ENCODE results near the gene NTN4. TPM values are rescaled to one million over a fixed set of nuclear protein-coding genes. Genes with fewer than 3 reads are reported as not detected.

The NTN4 gene
- total RNA-seq, 4 donors from 2014 or later, result 11.1 to 21.0 (median 16.1) TPM

GRCh38 chr12:95773320-95773719, 17.2 kb downstream of the NTN4 start:
- Histone ChIP-seq H3K9me3 (no peaks in the 10 kb centered on the region), H3K4me1 (no peaks in the 10 kb centered on the region), H3K4me3 (replicated peaks in 1 of 3) (no peak overlapping the region), H3K36me3 (no peaks in the 10 kb centered on the region), H3K27me3 (no peaks in the 10 kb centered on the region), H3K27ac (no peak overlapping the region)
- no peak for DNase-seq
- intact Hi-C loops (cut with DNase I), result no loop called here
- 94 to 98% methylated on average over 6 of the region's 6 CpGs for WGBS, 2 donors
- no peak for TF ChIP-seq CTCF (IDR thresholded peaks at IDR 0.05)

- 82 to 85% methylated on average over 6 of the region's 6 CpGs for WGBS, 2 donors
- H3K4me1 ChIP-seq, result no peaks in the 10 kb centered on the region
- no peak overlapping the region for H3K27ac ChIP-seq
Observed at GRCh38 chr12:95767703-95768102, 22.9 kb downstream of the NTN4 start.

GRCh38 chr12:95766356-95767019, 24.1 kb downstream of the NTN4 start:
- intact Hi-C loops (cut with DNase I), result no loop called here
- H3K27ac ChIP-seq, result no peak overlapping the region
- no peak for DNase-seq
- no peaks in the 10 kb centered on the region for H3K27me3 ChIP-seq
- no peaks in the 10 kb centered on the region for H3K4me1 ChIP-seq
- H3K9me3 ChIP-seq, result no peaks in the 10 kb centered on the region
- no peaks in the 10 kb centered on the region for H3K36me3 ChIP-seq
- WGBS, 2 donors, result 68 to 72% methylated on average over 7 of the region's 7 CpGs
- no peak for TF ChIP-seq CTCF (IDR thresholded peaks at IDR 0.05)
- TF ChIP-seq POLR2A (IDR thresholded peaks at IDR 0.05), result no peak
- no peak overlapping the region for H3K4me3 ChIP-seq (replicated peaks in 1 of 3)

More at GRCh38 chr12:95767703-95768102, 22.9 kb downstream of the NTN4 start:
- no peak for TF ChIP-seq CTCF (IDR thresholded peaks at IDR 0.05)
- TF ChIP-seq POLR2A (IDR thresholded peaks at IDR 0.05), result no peak
- Histone ChIP-seq H3K4me3 (replicated peaks in 1 of 3) (no peak overlapping the region), H3K9me3 (no peaks in the 10 kb centered on the region), H3K36me3 (no peaks in the 10 kb centered on the region), H3K27me3 (no peaks in the 10 kb centered on the region)
- intact Hi-C loops (cut with DNase I), result no loop called here
- DNase-seq, result no peak

GRCh38 chr12:95764848-95765247, 25.7 kb downstream of the NTN4 start:
- TF ChIP-seq POLR2A (IDR thresholded peaks at IDR 0.05) (no peak), CTCF (IDR thresholded peaks at IDR 0.05) (no peak)
- intact Hi-C loops (cut with DNase I), result no loop called here
- H3K27ac ChIP-seq, result no peak overlapping the region
- H3K36me3 ChIP-seq, result no peaks in the 10 kb centered on the region
- no peak for DNase-seq
- H3K27me3 ChIP-seq, result no peaks in the 10 kb centered on the region
- H3K4me1 ChIP-seq, result no peaks in the 10 kb centered on the region
- 79 to 83% methylated on average over 1 of the region's 1 CpG for WGBS, 2 donors
- no peak overlapping the region for H3K4me3 ChIP-seq (replicated peaks in 1 of 3)
- H3K9me3 ChIP-seq, result no peaks in the 10 kb centered on the region

- no peaks in the 10 kb centered on the region for H3K9me3 ChIP-seq
- H3K27me3 ChIP-seq, result no peaks in the 10 kb centered on the region
- no peaks in the 10 kb centered on the region for H3K36me3 ChIP-seq
- H3K27ac ChIP-seq, result no peak overlapping the region
- TF ChIP-seq CTCF (IDR thresholded peaks at IDR 0.05), result no peak
- TF ChIP-seq POLR2A (IDR thresholded peaks at IDR 0.05), result no peak
- H3K4me1 ChIP-seq, result no peaks in the 10 kb centered on the region
- no peak for DNase-seq
- H3K4me3 ChIP-seq (replicated peaks in 1 of 3), result no peak overlapping the region
- intact Hi-C loops (cut with DNase I), result no loop called here
Observed at GRCh38 chr12:95763809-95764253, 26.7 kb downstream of the NTN4 start.
